WTC11 (cell line): Measurements from ENCODE around the gene DOCK7.

Experiments used
- CBFB ChIP-seq: sonication (generic); formaldehyde crosslinking; IDR thresholded peaks from 2 replicates; pipeline ENCODE4 v1.8.1; 2022; ENCODE audit warnings: mild to moderate bottlenecking, low read depth, missing genetic modification reagents
- FOXP1 ChIP-seq: sonication (generic); formaldehyde crosslinking; IDR thresholded peaks from 2 replicates; pipeline ENCODE4 v1.8.0; 2022; ENCODE audit warnings: missing genetic modification reagents, mild to moderate bottlenecking, moderate library complexity, borderline replicate concordance
- HMGA2 ChIP-seq: fragments of 250-450 bp; sonication (Bioruptor Pico); IDR thresholded peaks from 2 replicates; pipeline ENCODE4 v1.4.0; 2021; ENCODE audit warnings: mild to moderate bottlenecking, moderate library complexity
- KAT7 ChIP-seq: sonication (generic); formaldehyde crosslinking; IDR thresholded peaks from 2 replicates; pipeline ENCODE4 v1.8.1; 2023; ENCODE audit warnings: missing genetic modification reagents, mild to moderate bottlenecking, borderline replicate concordance
- NFYB ChIP-seq: sonication (generic); formaldehyde crosslinking; conservative IDR thresholded peaks from 2 replicates; pipeline ENCODE4 v1.8.0; 2022; ENCODE audit warnings: low read depth, missing genetic modification reagents
- TF ChIP-seq, protein P1 (sequence below): fragments of 200-600 bp; IDR thresholded peaks from 2 replicates; pipeline ENCODE4 v1.8.0; 2022; ENCODE audit warnings: antibody characterized with exemption
- TF ChIP-seq, protein P2 (sequence below): fragments of 250-450 bp; sonication (Bioruptor Pico); IDR thresholded peaks from 2 replicates; pipeline ENCODE4 v1.9.0; 2021; ENCODE audit warnings: mild to moderate bottlenecking, borderline replicate concordance
- TF ChIP-seq, protein P3 (sequence below): sonication (generic); formaldehyde crosslinking; IDR thresholded peaks from 2 replicates; pipeline ENCODE4 v1.8.0; 2022; ENCODE audit warnings: mild to moderate bottlenecking, missing genetic modification reagents

DNA sequence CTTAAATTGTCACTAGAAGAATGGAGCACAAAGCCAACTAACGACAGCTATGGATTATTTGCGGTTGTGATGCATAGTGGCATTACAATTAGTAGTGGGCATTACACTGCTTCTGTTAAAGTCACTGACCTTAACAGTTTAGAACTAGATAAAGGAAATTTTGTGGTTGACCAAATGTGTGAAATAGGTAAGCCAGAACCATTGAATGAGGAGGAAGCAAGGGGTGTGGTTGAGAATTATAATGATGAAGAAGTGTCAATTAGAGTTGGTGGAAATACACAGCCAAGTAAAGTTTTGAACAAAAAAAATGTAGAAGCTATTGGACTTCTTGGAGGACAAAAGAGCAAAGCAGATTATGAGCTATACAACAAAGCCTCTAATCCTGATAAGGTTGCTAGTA is 237.9 kb downstream of the DOCK7 start:
- TF ChIP-seq, protein P1, sequence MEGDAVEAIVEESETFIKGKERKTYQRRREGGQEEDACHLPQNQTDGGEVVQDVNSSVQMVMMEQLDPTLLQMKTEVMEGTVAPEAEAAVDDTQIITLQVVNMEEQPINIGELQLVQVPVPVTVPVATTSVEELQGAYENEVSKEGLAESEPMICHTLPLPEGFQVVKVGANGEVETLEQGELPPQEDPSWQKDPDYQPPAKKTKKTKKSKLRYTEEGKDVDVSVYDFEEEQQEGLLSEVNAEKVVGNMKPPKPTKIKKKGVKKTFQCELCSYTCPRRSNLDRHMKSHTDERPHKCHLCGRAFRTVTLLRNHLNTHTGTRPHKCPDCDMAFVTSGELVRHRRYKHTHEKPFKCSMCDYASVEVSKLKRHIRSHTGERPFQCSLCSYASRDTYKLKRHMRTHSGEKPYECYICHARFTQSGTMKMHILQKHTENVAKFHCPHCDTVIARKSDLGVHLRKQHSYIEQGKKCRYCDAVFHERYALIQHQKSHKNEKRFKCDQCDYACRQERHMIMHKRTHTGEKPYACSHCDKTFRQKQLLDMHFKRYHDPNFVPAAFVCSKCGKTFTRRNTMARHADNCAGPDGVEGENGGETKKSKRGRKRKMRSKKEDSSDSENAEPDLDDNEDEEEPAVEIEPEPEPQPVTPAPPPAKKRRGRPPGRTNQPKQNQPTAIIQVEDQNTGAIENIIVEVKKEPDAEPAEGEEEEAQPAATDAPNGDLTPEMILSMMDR: no peak
- TF ChIP-seq, protein P2, sequence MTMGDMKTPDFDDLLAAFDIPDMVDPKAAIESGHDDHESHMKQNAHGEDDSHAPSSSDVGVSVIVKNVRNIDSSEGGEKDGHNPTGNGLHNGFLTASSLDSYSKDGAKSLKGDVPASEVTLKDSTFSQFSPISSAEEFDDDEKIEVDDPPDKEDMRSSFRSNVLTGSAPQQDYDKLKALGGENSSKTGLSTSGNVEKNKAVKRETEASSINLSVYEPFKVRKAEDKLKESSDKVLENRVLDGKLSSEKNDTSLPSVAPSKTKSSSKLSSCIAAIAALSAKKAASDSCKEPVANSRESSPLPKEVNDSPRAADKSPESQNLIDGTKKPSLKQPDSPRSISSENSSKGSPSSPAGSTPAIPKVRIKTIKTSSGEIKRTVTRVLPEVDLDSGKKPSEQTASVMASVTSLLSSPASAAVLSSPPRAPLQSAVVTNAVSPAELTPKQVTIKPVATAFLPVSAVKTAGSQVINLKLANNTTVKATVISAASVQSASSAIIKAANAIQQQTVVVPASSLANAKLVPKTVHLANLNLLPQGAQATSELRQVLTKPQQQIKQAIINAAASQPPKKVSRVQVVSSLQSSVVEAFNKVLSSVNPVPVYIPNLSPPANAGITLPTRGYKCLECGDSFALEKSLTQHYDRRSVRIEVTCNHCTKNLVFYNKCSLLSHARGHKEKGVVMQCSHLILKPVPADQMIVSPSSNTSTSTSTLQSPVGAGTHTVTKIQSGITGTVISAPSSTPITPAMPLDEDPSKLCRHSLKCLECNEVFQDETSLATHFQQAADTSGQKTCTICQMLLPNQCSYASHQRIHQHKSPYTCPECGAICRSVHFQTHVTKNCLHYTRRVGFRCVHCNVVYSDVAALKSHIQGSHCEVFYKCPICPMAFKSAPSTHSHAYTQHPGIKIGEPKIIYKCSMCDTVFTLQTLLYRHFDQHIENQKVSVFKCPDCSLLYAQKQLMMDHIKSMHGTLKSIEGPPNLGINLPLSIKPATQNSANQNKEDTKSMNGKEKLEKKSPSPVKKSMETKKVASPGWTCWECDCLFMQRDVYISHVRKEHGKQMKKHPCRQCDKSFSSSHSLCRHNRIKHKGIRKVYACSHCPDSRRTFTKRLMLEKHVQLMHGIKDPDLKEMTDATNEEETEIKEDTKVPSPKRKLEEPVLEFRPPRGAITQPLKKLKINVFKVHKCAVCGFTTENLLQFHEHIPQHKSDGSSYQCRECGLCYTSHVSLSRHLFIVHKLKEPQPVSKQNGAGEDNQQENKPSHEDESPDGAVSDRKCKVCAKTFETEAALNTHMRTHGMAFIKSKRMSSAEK: no peak
- TF ChIP-seq, protein P3, sequence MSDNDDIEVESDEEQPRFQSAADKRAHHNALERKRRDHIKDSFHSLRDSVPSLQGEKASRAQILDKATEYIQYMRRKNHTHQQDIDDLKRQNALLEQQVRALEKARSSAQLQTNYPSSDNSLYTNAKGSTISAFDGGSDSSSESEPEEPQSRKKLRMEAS (CRISPR knock-in tag): no peak
- TF ChIP-seq HMGA2 (CRISPR knock-in tag): no peak
- no peak for TF ChIP-seq KAT7 (CRISPR knock-in tag)
- no peak for TF ChIP-seq CBFB (CRISPR knock-in tag)
- no peak for TF ChIP-seq NFYB
- TF ChIP-seq FOXP1: no peak
